ENCODE measurements around the gene HOXD4.

Gene HOXD4

GRCh38 chr2:176172007-176172894 lies 20.9 kb downstream of the HOXD4 start:
- no peak for TF ChIP-seq CTCF (IDR thresholded peaks at IDR 0.05; ENCODE audit: low read depth, low read length, missing control alignments)
- no peak for DNase-seq (ENCODE audit: low read depth)
- H3K4me3 ChIP-seq (ENCODE audit: low read depth, low read length), result no peak overlapping the region

- no peak for TF ChIP-seq CTCF (IDR thresholded peaks at IDR 0.05; ENCODE audit: low read depth, low read length, missing control alignments)
- DNase-seq (ENCODE audit: low read depth), result no peak
- H3K4me3 ChIP-seq (ENCODE audit: low read depth, low read length), result no peak overlapping the region
Observed at GRCh38 chr2:176172895-176173566, 21.7 kb downstream of the HOXD4 start.

- DNase-seq (ENCODE audit: low read depth), result no peak
Observed at GRCh38 chr2:176173567-176174381, 22.4 kb downstream of the HOXD4 start.

GRCh38 chr2:176174382-176174823 lies 23.1 kb downstream of the HOXD4 start:
- no peak for DNase-seq (ENCODE audit: low read depth)
- TF ChIP-seq CTCF (IDR thresholded peaks at IDR 0.05; ENCODE audit: low read depth, low read length, missing control alignments), result no peak
- no peak overlapping the region for H3K4me3 ChIP-seq (ENCODE audit: low read depth, low read length)

More at GRCh38 chr2:176173567-176174381, 22.4 kb downstream of the HOXD4 start:
- no peak for TF ChIP-seq CTCF (IDR thresholded peaks at IDR 0.05; ENCODE audit: low read depth, low read length, missing control alignments)
- H3K4me3 ChIP-seq (ENCODE audit: low read depth, low read length), result no peak overlapping the region

GRCh38 chr2:176174824-176175708 lies 23.7 kb downstream of the HOXD4 start:
- H3K4me3 ChIP-seq (ENCODE audit: low read depth, low read length), result no peak overlapping the region
- peak; percentile 7 for DNase-seq (ENCODE audit: low read depth)
- no peak for TF ChIP-seq CTCF (IDR thresholded peaks at IDR 0.05; ENCODE audit: low read depth, low read length, missing control alignments)
